GM12875 (cell line): ENCODE measurements around the gene ABCB9.

Source experiments
- H3K4me3 ChIP-seq: one replicate; pipeline ENCODE4 v1.5.1; 2011; ENCODE audit warnings: low read depth, low read length, control low read depth
- CTCF ChIP-seq: IDR thresholded peaks from 2 replicates; pipeline ENCODE4 v1.5.1; 2011; ENCODE audit warnings: low read depth, mild to moderate bottlenecking, control low read depth, inconsistent platforms, low read length, moderate library complexity, borderline replicate concordance; ENCODE audit not compliant: insufficient read depth

The ABCB9 gene

GRCh38 chr12:122884091-122884826 lies 82.0 kb downstream of the ABCB9 start:
- TF ChIP-seq CTCF, result no peak
- no peak overlapping the region for H3K4me3 ChIP-seq

GRCh38 chr12:122882908-122883558 lies 83.2 kb downstream of the ABCB9 start:
- TF ChIP-seq CTCF, result no peak
- no peak overlapping the region for H3K4me3 ChIP-seq

- TF ChIP-seq CTCF, result 0 out of 2 replicates have a peak, but pooled peaks have one; percentile 45
- no peak overlapping the region for H3K4me3 ChIP-seq
These were observed 85.6 kb downstream of the ABCB9 start for GRCh38 chr12:122880668-122881067.

GRCh38 chr12:122880155-122880667 lies 86.1 kb downstream of the ABCB9 start:
- no peak for TF ChIP-seq CTCF
- H3K4me3 ChIP-seq, result no peak overlapping the region
